Parathyroid adenoma (tissue), 2 donors: ENCODE measurements around the gene METTL2B.
"Not testable (repeated sequence)": the region's sequence is repeated elsewhere in the genome, so short reads cannot be mapped to it uniquely, and the experiment has no call there.

Experiments used
- H2AFZ ChIP-seq: fragments of 300-600 bp; sonication (generic); one replicate; pipeline ENCODE4 v1.7.0; 2017; ENCODE audit warnings: antibody characterized with exemption, mild to moderate bottlenecking
- H3K27ac ChIP-seq: fragments of 300-600 bp; sonication (generic); one replicate; pipeline ENCODE4 v1.7.0; 2017
- H3K27me3 ChIP-seq: fragments of 300-600 bp; sonication (generic); one replicate; pipeline ENCODE4 v1.7.0; 2017; ENCODE audit warnings: low read length; ENCODE audit not compliant: control insufficient read depth, insufficient read depth
- H3K36me3 ChIP-seq: fragments of 300-600 bp; sonication (generic); one replicate; pipeline ENCODE4 v1.7.0; 2017; ENCODE audit warnings: low read length; ENCODE audit not compliant: control insufficient read depth, insufficient read depth
- H3K4me1 ChIP-seq: fragments of 300-600 bp; sonication (generic); one replicate; pipeline ENCODE4 v1.7.0; 2017; ENCODE audit warnings: control low read depth
- H3K4me2 ChIP-seq: fragments of 300-600 bp; sonication (generic); one replicate; pipeline ENCODE4 v1.7.0; 2017; ENCODE audit warnings: low read length
- H3K4me3 ChIP-seq: fragments of 300-600 bp; sonication (generic); one replicate; pipeline ENCODE4 v1.7.0; 2017; ENCODE audit warnings: low read depth, low read length
- H3K79me2 ChIP-seq: fragments of 300-600 bp; sonication (generic); one replicate; pipeline ENCODE4 v1.7.0; 2017; ENCODE audit warnings: control low read depth
- H3K9ac ChIP-seq: fragments of 300-600 bp; sonication (generic); one replicate; pipeline ENCODE4 v1.7.0; 2017; ENCODE audit warnings: mild to moderate bottlenecking
- H3K9me3 ChIP-seq: fragments of 300-600 bp; sonication (generic); one replicate; pipeline ENCODE4 v1.7.0; 2017; ENCODE audit warnings: low read length; ENCODE audit not compliant: control insufficient read depth
- CTCF ChIP-seq: fragments of 300-600 bp; sonication (generic); IDR thresholded peaks from one replicate; pipeline ENCODE4 v1.7.0; 2017; ENCODE audit warnings: antibody characterized with exemption, mild to moderate bottlenecking
- donor health status: primary hyperparathyroidism.

Gene METTL2B

GRCh38 chr7:128526062-128526466, 49.5 kb downstream of the METTL2B start:
- H3K4me3 ChIP-seq, H3K9me3 ChIP-seq, H3K36me3 ChIP-seq, H2AFZ ChIP-seq, H3K27me3 ChIP-seq, H3K79me2 ChIP-seq, H3K9ac ChIP-seq, H3K4me2 ChIP-seq, H3K4me1 ChIP-seq, H3K27ac ChIP-seq: not testable (repeated sequence)

- H3K27ac ChIP-seq, H3K4me2 ChIP-seq, H3K9me3 ChIP-seq, H3K4me1 ChIP-seq, H3K79me2 ChIP-seq, H3K27me3 ChIP-seq, H2AFZ ChIP-seq, H3K9ac ChIP-seq, H3K36me3 ChIP-seq, H3K4me3 ChIP-seq: not testable (repeated sequence)
Observed at GRCh38 chr7:128529191-128529590, 52.6 kb downstream of the METTL2B start.

GRCh38 chr7:128530121-128530854, 53.7 kb downstream of the METTL2B start:
- H3K4me3 ChIP-seq: peak overlapping the region; percentile 52
- H3K9ac ChIP-seq, H3K27me3 ChIP-seq, H3K9me3 ChIP-seq, H3K36me3 ChIP-seq, H3K4me1 ChIP-seq: not testable (repeated sequence)
- H3K27ac ChIP-seq: peak overlapping the region; percentile 59
- peak overlapping the region; percentile 72 for H3K4me2 ChIP-seq
- peak overlapping the region; percentile 89 for H2AFZ ChIP-seq
- H3K79me2 ChIP-seq: peaks cover 11% of the 10 kb centered on the region

GRCh38 chr7:128530855-128531104, 54.2 kb downstream of the METTL2B start:
- Histone ChIP-seq H3K4me2 (peak overlapping the region; percentile 47), H2AFZ (peak overlapping the region; percentile 89), H3K4me3 (peak overlapping the region; percentile 40), H3K36me3 (no peaks in the 10 kb centered on the region), H3K79me2 (peaks cover 13% of the 10 kb centered on the region), H3K9ac (no peak overlapping the region), H3K9me3 (no peaks in the 10 kb centered on the region), H3K27ac (peak overlapping the region; percentile 59), H3K27me3 (no peaks in the 10 kb centered on the region), H3K4me1 (peaks cover 3% of the 10 kb centered on the region)
- TF ChIP-seq CTCF: no peak

GRCh38 chr7:128531105-128531954, 54.8 kb downstream of the METTL2B start:
- Histone ChIP-seq H3K27ac (peak overlapping the region; percentile 90), H3K9ac (peak overlapping the region; percentile 94), H3K4me2 (peak overlapping the region; percentile 85), H2AFZ (peak overlapping the region; percentile 94), H3K4me3 (peak overlapping the region; percentile 74), H3K79me2 (peaks cover 17% of the 10 kb centered on the region)
- not testable (repeated sequence) for H3K36me3 ChIP-seq, H3K4me1 ChIP-seq, H3K27me3 ChIP-seq, H3K9me3 ChIP-seq

GRCh38 chr7:128531955-128532478, 55.5 kb downstream of the METTL2B start:
- Histone ChIP-seq H3K27ac (peak overlapping the region; percentile 90), H3K9ac (peak overlapping the region; percentile 92), H3K79me2 (peaks cover 24% of the 10 kb centered on the region), H3K4me2 (peak overlapping the region; percentile 85), H2AFZ (peak overlapping the region; percentile 68), H3K4me3 (peak overlapping the region; percentile 74)
- not testable (repeated sequence) for H3K36me3 ChIP-seq, H3K9me3 ChIP-seq, H3K4me1 ChIP-seq, H3K27me3 ChIP-seq

- Histone ChIP-seq H3K4me2 (peak overlapping the region; percentile 26), H3K79me2 (peaks cover 25% of the 10 kb centered on the region)
- H3K9me3 ChIP-seq, H3K27me3 ChIP-seq, H2AFZ ChIP-seq, H3K4me1 ChIP-seq, H3K4me3 ChIP-seq, H3K9ac ChIP-seq, H3K36me3 ChIP-seq, H3K27ac ChIP-seq: not testable (repeated sequence)
Observed at GRCh38 chr7:128532956-128533355, 56.4 kb downstream of the METTL2B start.
